ENCODE measurements around the gene SFSWAP.
"Not testable (repeated sequence)": the region's sequence is repeated elsewhere in the genome, so short reads cannot be mapped to it uniquely, and the experiment has no call there.

Gene SFSWAP

GRCh38 chr12:131757111-131757510 lies 46.2 kb downstream of the SFSWAP start:
- no peak for DNase-seq (ENCODE audit: low read depth in 2 of 3, low spot score in 2 of 3)

GRCh38 chr12:131758016-131758739 lies 47.3 kb downstream of the SFSWAP start:
- DNase-seq (ENCODE audit: low read depth in 2 of 3, low spot score in 2 of 3), result no peak

GRCh38 chr12:131759176-131759575 lies 48.3 kb downstream of the SFSWAP start:
- no peak for DNase-seq (ENCODE audit: low read depth in 2 of 3, low spot score in 2 of 3)

GRCh38 chr12:131761638-131762037 lies 50.7 kb downstream of the SFSWAP start:
- DNase-seq (ENCODE audit: low read depth in 2 of 3, low spot score in 2 of 3), result no peak

GRCh38 chr12:131764738-131765137 lies 53.8 kb downstream of the SFSWAP start:
- no peak for DNase-seq (ENCODE audit: low read depth in 2 of 3, low spot score in 2 of 3)

- DNase-seq (ENCODE audit: low read depth in 2 of 3, low spot score in 2 of 3), result no peak
Observed at GRCh38 chr12:131765961-131766360, 55.1 kb downstream of the SFSWAP start.

GRCh38 chr12:131766382-131767107 lies 55.7 kb downstream of the SFSWAP start:
- DNase-seq (ENCODE audit: low read depth in 2 of 3, low spot score in 2 of 3), result no peak

- no peak for DNase-seq (ENCODE audit: low read depth in 2 of 3, low spot score in 2 of 3)
Observed at GRCh38 chr12:131770120-131770519, 59.2 kb downstream of the SFSWAP start.

GRCh38 chr12:131771965-131772364 lies 61.1 kb downstream of the SFSWAP start:
- DNase-seq (ENCODE audit: low read depth in 2 of 3, low spot score in 2 of 3), result no peak

GRCh38 chr12:131773582-131774221 lies 62.8 kb downstream of the SFSWAP start:
- DNase-seq (ENCODE audit: low read depth in 2 of 3, low spot score in 2 of 3), result no peak

- DNase-seq (ENCODE audit: low read depth in 2 of 3, low spot score in 2 of 3), result no peak
Observed at GRCh38 chr12:131774576-131775391, 63.9 kb downstream of the SFSWAP start.

- no peak for DNase-seq (ENCODE audit: low read depth in 2 of 3, low spot score in 2 of 3)
Observed at GRCh38 chr12:131775392-131776236, 64.7 kb downstream of the SFSWAP start.

GRCh38 chr12:131776237-131776889 lies 65.5 kb downstream of the SFSWAP start:
- no peak for DNase-seq (ENCODE audit: low read depth in 2 of 3, low spot score in 2 of 3)

GRCh38 chr12:131777269-131777668 lies 66.4 kb downstream of the SFSWAP start:
- DNase-seq (ENCODE audit: low read depth in 2 of 3, low spot score in 2 of 3), result not testable (repeated sequence)

- DNase-seq (ENCODE audit: low read depth in 2 of 3, low spot score in 2 of 3), result no peak
Observed at GRCh38 chr12:131779027-131779426, 68.1 kb downstream of the SFSWAP start.

- no peak for DNase-seq (ENCODE audit: low read depth in 2 of 3, low spot score in 2 of 3)
Observed at GRCh38 chr12:131782061-131782460, 71.2 kb downstream of the SFSWAP start.

GRCh38 chr12:131783915-131784541 lies 73.1 kb downstream of the SFSWAP start:
- no peak for DNase-seq (ENCODE audit: low read depth in 2 of 3, low spot score in 2 of 3)

GRCh38 chr12:131784909-131785762 lies 74.2 kb downstream of the SFSWAP start:
- no peak for DNase-seq (ENCODE audit: low read depth in 2 of 3, low spot score in 2 of 3)
